IMR-90 (cell line): Measurements from ENCODE around the gene CCDC144A. TPM values are rescaled to one million over a fixed set of nuclear protein-coding genes. Genes with fewer than 3 reads are reported as not detected.

ENCODE experiments used
- ATAC-seq: fragments of 200-7000 bp; cut with Tn5 transposase; 2 replicates; pipeline ENCODE4 v1.9.1; 2020; ENCODE audit warnings: low read depth, mild to moderate bottlenecking, moderate library complexity
- BruUV-seq: library from RNA; stranded (reverse); fragments of 400-500 nt; replicated peaks from 2 replicates; lab custom pipeline; 2021; lab: Mats Ljungman, UMichigan
- CTCF ChIA-PET: fragments of 300-600 bp; formaldehyde crosslinking; extraction: SDS; loops from one replicate; lab custom pipeline; 2021; ENCODE audit warnings: antibody characterized with exemption; lab: Yijun Ruan, JAX
- POLR2A ChIA-PET: fragments of 300-600 bp; sonication (Branson Sonifier 250); formaldehyde crosslinking; loops from one replicate; lab custom pipeline; 2022; ENCODE audit warnings: antibody characterized with exemption; ENCODE audit not compliant: unreplicated experiment; lab: Charles Lee
- DNase-seq: peaks from one replicate; pipeline ENCODE4 v3.0.0; 2013
- H2AFZ ChIP-seq: replicated peaks from 2 replicates; pipeline ENCODE3; 2013; ENCODE audit warnings: low read length, mild to moderate bottlenecking; ENCODE audit not compliant: poor library complexity
- H2AK5ac ChIP-seq: 2 replicates; pipeline ENCODE4 v1.6.1; 2013; ENCODE audit warnings: low read depth, low read length, inconsistent platforms
- H2AK9ac ChIP-seq: replicated peaks from 2 replicates; pipeline ENCODE3; 2013; ENCODE audit warnings: mild to moderate bottlenecking, low read depth, low read length, moderate library complexity; ENCODE audit not compliant: poor library complexity
- H2BK120ac ChIP-seq: 2 replicates; pipeline ENCODE4 v1.6.1; 2013; ENCODE audit warnings: low read depth, low read length, inconsistent platforms
- H2BK15ac ChIP-seq: 3 replicates; pipeline ENCODE4 v1.6.1; 2013; ENCODE audit warnings: low read depth, low read length, inconsistent platforms
- H2BK20ac ChIP-seq: 2 replicates; pipeline ENCODE4 v1.6.1; 2013; ENCODE audit warnings: low read depth, mild to moderate bottlenecking, inconsistent platforms, low read length, moderate library complexity
- H2BK5ac ChIP-seq: 2 replicates; pipeline ENCODE4 v1.6.1; 2013; ENCODE audit warnings: mild to moderate bottlenecking, low read depth, low read length, inconsistent platforms; ENCODE audit not compliant: poor library complexity, severe bottlenecking
- H3K14ac ChIP-seq: replicated peaks from 2 replicates; pipeline ENCODE4 v1.6.1; 2013; ENCODE audit warnings: low read depth, low read length, inconsistent platforms
- H3K18ac ChIP-seq: 2 replicates; pipeline ENCODE4 v1.6.1; 2013; ENCODE audit warnings: low read depth, low read length, control low read depth
- H3K23ac ChIP-seq: 2 replicates; pipeline ENCODE4 v1.6.1; 2013; ENCODE audit warnings: low read depth, low read length, inconsistent platforms
- H3K27ac ChIP-seq: 2 replicates; pipeline ENCODE4 v1.5.1; 2013; ENCODE audit warnings: mild to moderate bottlenecking, control low read depth, low read length; ENCODE audit not compliant: insufficient read depth
- H3K27me3 ChIP-seq: 2 replicates; pipeline ENCODE4 v1.6.1; 2013; ENCODE audit warnings: low read length; ENCODE audit not compliant: control insufficient read depth, insufficient read depth
- H3K36me3 ChIP-seq: 2 replicates; pipeline ENCODE4 v1.6.1; 2013; ENCODE audit warnings: low read length, mixed read lengths; ENCODE audit not compliant: control insufficient read depth, insufficient read depth
- H3K4ac ChIP-seq: 2 replicates; pipeline ENCODE4 v1.6.1; 2013; ENCODE audit warnings: low read depth, low read length, inconsistent platforms
- H3K4me1 ChIP-seq: 2 replicates; pipeline ENCODE4 v1.6.1; 2013; ENCODE audit warnings: low read length, mixed read lengths; ENCODE audit not compliant: control insufficient read depth, insufficient read depth
- H3K4me2 ChIP-seq: 2 replicates; pipeline ENCODE4 v1.6.1; 2013; ENCODE audit warnings: low read depth, mild to moderate bottlenecking, control low read depth, low read length, moderate library complexity
- H3K4me3 ChIP-seq: 2 replicates; pipeline ENCODE4 v1.5.1; 2013; ENCODE audit warnings: low read depth, mild to moderate bottlenecking, control low read depth, low read length, moderate library complexity; ENCODE audit not compliant: insufficient read depth
- H3K56ac ChIP-seq: 2 replicates; pipeline ENCODE4 v1.6.1; 2013; ENCODE audit warnings: low read length, inconsistent platforms; ENCODE audit not compliant: insufficient read depth; ENCODE audit errors: extremely low read depth
- H3K79me1 ChIP-seq, 2 experiments: 2 replicates each; pipeline ENCODE4 v1.6.1; 2013; ENCODE audit warnings: low read length in 2 of 2, inconsistent platforms in 1 of 2, low read depth in 1 of 2
- H3K9ac ChIP-seq: 2 replicates; pipeline ENCODE4 v1.6.1; 2013; ENCODE audit warnings: low read depth, low read length, control low read depth
- H3K9me1 ChIP-seq: 2 replicates; pipeline ENCODE4 v1.6.1; 2013; ENCODE audit warnings: low read length, inconsistent platforms; ENCODE audit not compliant: insufficient read depth
- H3K9me3 ChIP-seq: 2 replicates; pipeline ENCODE4 v1.6.1; 2013; ENCODE audit warnings: low read length; ENCODE audit not compliant: control insufficient read depth, insufficient read depth
- H4K20me1 ChIP-seq: 2 replicates; pipeline ENCODE4 v1.6.1; 2013; ENCODE audit warnings: low read length, inconsistent platforms; ENCODE audit not compliant: insufficient read depth
- H4K5ac ChIP-seq: 2 replicates; pipeline ENCODE4 v1.6.1; 2013; ENCODE audit warnings: mild to moderate bottlenecking, low read depth, low read length, control low read depth
- H4K8ac ChIP-seq, 2 experiments: 2 replicates each; pipeline ENCODE4 v1.6.1; 2013; ENCODE audit warnings: low read depth in 2 of 2, low read length in 2 of 2, control low read depth in 1 of 2, inconsistent platforms in 1 of 2
- H4K91ac ChIP-seq: 2 replicates; pipeline ENCODE4 v1.6.1; 2013; ENCODE audit warnings: low read depth, low read length, inconsistent platforms; ENCODE audit not compliant: insufficient read depth
- MAZ ChIP-seq: IDR thresholded peaks from 2 replicates; pipeline ENCODE4 v1.6.1; 2012; ENCODE audit warnings: low read depth, mild to moderate bottlenecking, low read length, improper control_type of control experiment, moderate library complexity, borderline replicate concordance
- MXI1 ChIP-seq: IDR thresholded peaks from 2 replicates; pipeline ENCODE4 v1.6.1; 2012; ENCODE audit warnings: low read depth, mild to moderate bottlenecking, low read length, moderate library complexity, borderline replicate concordance
- WGBS, 2 experiments: methylation state at CpG; one replicate each; pipeline versions ENCODE4 v1.1.5 to v1.1.7; 2013; ENCODE audit warnings: missing lambda C conversion rate in 2 of 2; ENCODE audit not compliant: insufficient read length in 1 of 2; ENCODE audit errors: extremely low coverage in 2 of 2; 5-methylcytosine and 5-hydroxymethylcytosine counted together
- dilution Hi-C: fragments of 300-500 bp; cut with HindIII; formaldehyde crosslinking; loops from one replicate; pipeline ENCODE4 v1.14.3; 2018; ENCODE audit warnings: low sequenced_read_pairs; ENCODE audit not compliant: unreplicated experiment
- in situ Hi-C: fragments of 300-500 bp; cut with MboI; formaldehyde crosslinking; loops from 3 replicates; pipeline ENCODE4 v1.14.3; 2019; ENCODE audit warnings: low sequenced_read_pairs, inconsistent platforms, mixed read lengths
- intact Hi-C: fragments of 100-400 bp; cut with micrococcal nuclease; formaldehyde crosslinking; loops from 2 replicates; pipeline ENCODE4 v1.10.0; 2022
- polyA plus RNA-seq, 3 experiments: library from polyadenylated mRNA; depleted of rRNA; stranded (reverse); fragments of >200 nt; gene quantifications; 2 replicates each; pipeline ENCODE4 v1.2.3, GENCODE V29; 2012; ENCODE audit warnings: low replicate concordance in 1 of 3
- total RNA-seq: library from RNA; depleted of rRNA; stranded (reverse); fragments of >200 nt; gene quantifications from 2 replicates; pipeline ENCODE4 v1.2.3, GENCODE V29; 2012
- TF ChIP-seq, protein P1 (sequence below): conservative IDR thresholded peaks from 2 replicates; pipeline ENCODE4 v1.5.1; 2012; ENCODE audit warnings: mild to moderate bottlenecking, low read depth, low read length, improper control_type of control experiment

The CCDC144A gene
- total and polyA plus RNA-seq, 2 of the 4 experiments (the other 2 are of a cell fraction), result 0.51 to 1.4 TPM

DNA sequence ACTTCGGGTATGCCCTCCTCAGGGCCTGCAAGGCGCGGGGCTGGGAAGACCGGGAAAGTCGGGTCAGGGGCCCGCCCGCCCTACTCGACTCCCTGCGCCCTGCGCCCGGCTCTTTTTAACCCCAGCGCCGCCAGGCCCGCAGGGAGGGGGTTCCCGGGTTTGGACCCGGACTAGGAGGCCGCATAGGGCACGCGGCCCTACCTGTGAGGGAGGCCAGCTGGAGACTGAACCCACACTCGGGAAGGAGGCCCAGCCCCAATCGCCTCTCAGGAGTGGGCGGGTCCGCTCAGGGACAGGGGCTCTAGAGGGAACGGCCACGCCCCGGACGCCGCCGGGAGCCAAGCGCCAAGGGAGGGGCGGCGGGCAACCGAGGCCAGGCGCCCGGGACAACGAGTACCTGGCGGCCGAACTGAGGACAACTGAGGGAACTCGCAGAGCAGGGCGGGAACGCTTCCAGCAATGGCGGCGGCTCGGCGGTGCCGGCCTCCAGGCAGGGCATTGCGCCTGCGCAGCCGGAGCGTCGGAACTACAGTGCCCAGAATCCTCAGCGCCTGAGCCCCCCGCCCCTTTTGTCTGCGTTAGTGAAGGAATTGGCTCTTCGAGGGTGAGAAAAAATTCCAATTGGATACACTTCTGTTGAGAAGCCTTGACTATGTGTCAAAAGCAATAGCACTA is 36.5 kb upstream of the CCDC144A start, which contains the start of gene ZNF624:
TSS of gene ZNF624 (minus strand) at position 484 of the 675 bp plus-strand sequence.
- peak within 1 kb of the TSS; percentile 46; the same call in 1 of the 2 replicates for H4K91ac ChIP-seq
- no peak within 1 kb of the TSS for H2BK15ac ChIP-seq
- H3K23ac ChIP-seq, result peak within 1 kb of the TSS; percentile 39; the same call in 1 of the 2 replicates
- peak within 1 kb of the TSS; percentile 48 for H3K18ac ChIP-seq
- DNase-seq, result peak; percentile 83
- peak within 1 kb of the TSS; percentile 78 for H3K27ac ChIP-seq
- H3K9me1 ChIP-seq, result peaks cover 3% of the 10 kb centered on the region; the same call in 1 of the 2 replicates
- no peak within 1 kb of the TSS for H2BK20ac ChIP-seq
- peak within 1 kb of the TSS; percentile 73 to 84 for H4K8ac ChIP-seq
- peak within 1 kb of the TSS; percentile 98 for H4K5ac ChIP-seq
- WGBS, 2 experiments, result 1% methylated on average over 16 of the region's 55 CpGs; no CpG with 5 or more reads in 1 of the 2 experiments
- peak within 1 kb of the TSS; percentile 69 for H3K4me3 ChIP-seq
- ChIA-PET CTCF (no interaction called here), POLR2A (no interaction called here)
- no peaks in the 10 kb centered on the region for H4K20me1 ChIP-seq
- H3K36me3 ChIP-seq, result no peaks in the 10 kb centered on the region
- in situ Hi-C loops, result no loop called here
- H3K9me3 ChIP-seq, result no peaks in the 10 kb centered on the region
- no peak within 1 kb of the TSS for H2BK120ac ChIP-seq
- H2AK5ac ChIP-seq, result no peak within 1 kb of the TSS
- H3K56ac ChIP-seq, result no peak within 1 kb of the TSS
- BruUV-seq, result no TSS peak
- H2BK5ac ChIP-seq, result peak within 1 kb of the TSS; percentile 51
- intact Hi-C loops, result no loop called here
- TF ChIP-seq, protein P1, sequence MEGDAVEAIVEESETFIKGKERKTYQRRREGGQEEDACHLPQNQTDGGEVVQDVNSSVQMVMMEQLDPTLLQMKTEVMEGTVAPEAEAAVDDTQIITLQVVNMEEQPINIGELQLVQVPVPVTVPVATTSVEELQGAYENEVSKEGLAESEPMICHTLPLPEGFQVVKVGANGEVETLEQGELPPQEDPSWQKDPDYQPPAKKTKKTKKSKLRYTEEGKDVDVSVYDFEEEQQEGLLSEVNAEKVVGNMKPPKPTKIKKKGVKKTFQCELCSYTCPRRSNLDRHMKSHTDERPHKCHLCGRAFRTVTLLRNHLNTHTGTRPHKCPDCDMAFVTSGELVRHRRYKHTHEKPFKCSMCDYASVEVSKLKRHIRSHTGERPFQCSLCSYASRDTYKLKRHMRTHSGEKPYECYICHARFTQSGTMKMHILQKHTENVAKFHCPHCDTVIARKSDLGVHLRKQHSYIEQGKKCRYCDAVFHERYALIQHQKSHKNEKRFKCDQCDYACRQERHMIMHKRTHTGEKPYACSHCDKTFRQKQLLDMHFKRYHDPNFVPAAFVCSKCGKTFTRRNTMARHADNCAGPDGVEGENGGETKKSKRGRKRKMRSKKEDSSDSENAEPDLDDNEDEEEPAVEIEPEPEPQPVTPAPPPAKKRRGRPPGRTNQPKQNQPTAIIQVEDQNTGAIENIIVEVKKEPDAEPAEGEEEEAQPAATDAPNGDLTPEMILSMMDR, result no peak
- TF ChIP-seq MXI1 (peak; percentile 37; the same call in 1 of the 2 replicates), MAZ (peak; percentile 87)
- H3K4me2 ChIP-seq, result peak within 1 kb of the TSS; percentile 98
- peak within 1 kb of the TSS; percentile 58 for H3K4ac ChIP-seq
- peak within 1 kb of the TSS; percentile 87 for H3K9ac ChIP-seq
- peaks cover 6 to 7% of the 10 kb centered on the region in 2 experiments; a peak in 2 of 4 replicates for H3K79me1 ChIP-seq
- H3K27me3 ChIP-seq, result peaks cover 4% of the 10 kb centered on the region
- H3K14ac ChIP-seq, result peak within 1 kb of the TSS; percentile 79
- ATAC-seq, result peak; percentile 97
- H2AK9ac ChIP-seq, result peak within 1 kb of the TSS; percentile 71
- 0 out of 2 replicates have a peak, but pooled peaks cover 2% of the 10 kb centered on the region for H3K4me1 ChIP-seq
- dilution Hi-C loops, result no loop called here
- peak within 1 kb of the TSS; percentile 95 for H2AFZ ChIP-seq
